ENCODE data around the gene RBFOX2. TPM values are rescaled to one million over a fixed set of nuclear protein-coding genes. Genes with fewer than 3 reads are reported as not detected.

The RBFOX2 gene
- total and polyA plus RNA-seq, 2 of the 13 experiments (the other 11 are each of a cell fraction or from before 2014, with no cell fraction given) = 37.3 to 40.4 TPM

- peaks cover 0 to 12% of the 10 kb centered on the region in 2 experiments; a peak in 1 of 5 replicates for H3K27me3 ChIP-seq (ENCODE audit: control insufficient read depth in 1 of 2, insufficient read depth in 2 of 2, low read length in 2 of 2)
- H3K4me3 ChIP-seq (replicated peaks in 1 of 3; ENCODE audit: insufficient read depth in 1 of 3, low read depth in 2 of 3, low read length in 3 of 3) = no peak overlapping the region
- no peaks in the 10 kb centered on the region for H3K9me3 ChIP-seq (ENCODE audit: low read length)
- DNase-seq (ENCODE audit: low spot score) (no peak), ATAC-seq (no peak), FAIRE-seq (no peak)
- intact Hi-C loops (cut with micrococcal nuclease; ENCODE audit: unreplicated experiment) (no loop called here), in situ Hi-C loops (cut with HindIII; ENCODE audit: extremely low pct_ligation_motif_present, low pct_unique_long_range_greater_than_20kb) (loop anchor here (25.0 kb wide), 2 partner anchors 291 to 384 kb away; no protein-coding TSS in a partner anchor)
- WGBS (ENCODE audit: low lambda C conversion rate) = 45% methylated on average over 9 of the region's 12 CpGs
- no peak overlapping the region for H3K4me2 ChIP-seq (ENCODE audit: low read depth, low read length)
- BruUV-seq (replicated peaks) = no TSS peak
- TF ChIP-seq ZNF318 (CRISPR knock-in tag; IDR thresholded peaks at IDR 0.05) = no peak
- H3K79me2 ChIP-seq (ENCODE audit: insufficient read depth, low read length) = no peaks in the 10 kb centered on the region
- ChIA-PET CTCF (ENCODE audit: low intra/inter-chr PET ratio, low total read pairs) (no interaction called here), POLR2A (no interaction called here)
- no peaks in the 10 kb centered on the region for H4K20me1 ChIP-seq (ENCODE audit: insufficient read depth, low read length)
- H3K36me3 ChIP-seq (replicated peaks in 1 of 2; ENCODE audit: control insufficient read depth in 1 of 2, insufficient read depth in 2 of 2, low read length in 2 of 2) = no peaks in the 10 kb centered on the region
- no peak overlapping the region for H3K27ac ChIP-seq (ENCODE audit: extremely low read length, insufficient read depth, low read length)
- H3K4me1 ChIP-seq (ENCODE audit: insufficient read depth, low read length) = peaks cover 4% of the 10 kb centered on the region; the same call in 1 of the 2 replicates
- H3K9ac ChIP-seq (ENCODE audit: insufficient read depth, low read depth, low read length) = no peak overlapping the region
- H2AFZ ChIP-seq (ENCODE audit: low read length) = no peak overlapping the region
Observed at GRCh38 chr22:35728639-35729308, 299.9 kb downstream of the RBFOX2 start.
